Neuronal stem cell (in vitro differentiated cells): ENCODE data around the gene SLC51B.
A peak's percentile ranks its signal among the peaks of the same experiment; 100 is the strongest.

ENCODE experiments used
- DNase-seq: peaks from one replicate; pipeline ENCODE4 v3.0.0-alpha.2; 2013; ENCODE audit warnings: low spot score
- H2AFZ ChIP-seq: one replicate; pipeline ENCODE4 v1.6.1; 2013; ENCODE audit warnings: mild to moderate bottlenecking, low read length, inconsistent platforms
- H2AK5ac ChIP-seq: 2 replicates; pipeline ENCODE4 v1.6.1; 2013; ENCODE audit warnings: low read depth, mild to moderate bottlenecking, inconsistent platforms, low read length, moderate library complexity, mixed read lengths
- H2BK120ac ChIP-seq: 2 replicates; pipeline ENCODE4 v1.6.1; 2013; ENCODE audit warnings: low read depth, mild to moderate bottlenecking, inconsistent platforms, low read length, moderate library complexity, mixed read lengths
- H2BK12ac ChIP-seq: one replicate; pipeline ENCODE4 v1.6.1; 2013; ENCODE audit warnings: low read length, inconsistent platforms
- H2BK15ac ChIP-seq: 2 replicates; pipeline ENCODE4 v1.6.1; 2013; ENCODE audit warnings: mild to moderate bottlenecking, low read length, inconsistent platforms, mixed read lengths
- H2BK5ac ChIP-seq: one replicate; pipeline ENCODE4 v1.6.1; 2013; ENCODE audit warnings: inconsistent platforms, mild to moderate bottlenecking, low read length, moderate library complexity
- H3K14ac ChIP-seq: one replicate; pipeline ENCODE4 v1.6.1; 2013; ENCODE audit warnings: low read length, inconsistent platforms
- H3K18ac ChIP-seq: 2 replicates; pipeline ENCODE4 v1.6.1; 2013; ENCODE audit warnings: low read length, inconsistent platforms
- H3K23ac ChIP-seq: 2 replicates; pipeline ENCODE4 v1.6.1; 2013; ENCODE audit warnings: low read depth, mild to moderate bottlenecking, mixed read lengths, low read length, inconsistent platforms; ENCODE audit not compliant: poor library complexity
- H3K27ac ChIP-seq: replicated peaks from 3 replicates; pipeline ENCODE4 v1.5.1; 2013; ENCODE audit warnings: low read length, inconsistent platforms
- H3K27me3 ChIP-seq, 3 experiments: 2 replicates each; pipeline ENCODE4 v1.6.1; 2013; ENCODE audit warnings: low read length in 3 of 3, mild to moderate bottlenecking in 2 of 3, inconsistent platforms in 1 of 3, low read depth in 1 of 3, mixed read lengths in 1 of 3, moderate library complexity in 1 of 3; ENCODE audit not compliant: control insufficient read depth in 3 of 3, insufficient read depth in 3 of 3
- H3K36me3 ChIP-seq, 2 donors: replicated peaks in 1 of 2; 2 replicates each; pipeline ENCODE4 v1.6.1; 2013; ENCODE audit warnings: low read length in 2 of 2; ENCODE audit not compliant: control insufficient read depth in 2 of 2, insufficient read depth in 2 of 2
- H3K4ac ChIP-seq: 2 replicates; pipeline ENCODE4 v1.6.1; 2013; ENCODE audit warnings: inconsistent platforms, mild to moderate bottlenecking, low read length, moderate library complexity
- H3K4me1 ChIP-seq, 2 donors: 1 replicate in 1 of 2; 2 replicates in 1 of 2; pipeline ENCODE4 v1.6.1; 2013; ENCODE audit warnings: low read length in 2 of 2, low read depth in 1 of 2; ENCODE audit not compliant: control insufficient read depth in 2 of 2, insufficient read depth in 1 of 2
- H3K4me2 ChIP-seq: one replicate; pipeline ENCODE4 v1.6.1; 2013; ENCODE audit warnings: mild to moderate bottlenecking, low read length, inconsistent platforms; ENCODE audit not compliant: insufficient read depth, poor library complexity, severe bottlenecking
- H3K4me3 ChIP-seq, 2 donors: 2 replicates each; pipeline ENCODE4 v1.5.1; 2013; ENCODE audit warnings: low read length in 2 of 2, mild to moderate bottlenecking in 2 of 2, inconsistent platforms in 1 of 2, moderate library complexity in 1 of 2
- H3K79me1 ChIP-seq: one replicate; pipeline ENCODE4 v1.6.1; 2013; ENCODE audit warnings: low read depth, mild to moderate bottlenecking, inconsistent platforms, low read length, moderate library complexity
- H3K9ac ChIP-seq: one replicate; pipeline ENCODE4 v1.6.1; 2013; ENCODE audit warnings: mild to moderate bottlenecking, low read depth, low read length, inconsistent platforms; ENCODE audit not compliant: poor library complexity
- H3K9me3 ChIP-seq, 2 donors: replicated peaks in 1 of 2; 2 replicates each; pipeline versions ENCODE3 to v1.6.1; 2013; ENCODE audit warnings: low read length in 2 of 2, mild to moderate bottlenecking in 2 of 2, inconsistent platforms in 1 of 2, low read depth in 1 of 2, mixed read lengths in 1 of 2, moderate library complexity in 1 of 2; ENCODE audit not compliant: control insufficient read depth in 2 of 2, insufficient read depth in 1 of 2
- H4K8ac ChIP-seq: one replicate; pipeline ENCODE4 v1.6.1; 2013; ENCODE audit warnings: low read depth, mild to moderate bottlenecking, inconsistent platforms, low read length, moderate library complexity
- H4K91ac ChIP-seq: one replicate; pipeline ENCODE4 v1.6.1; 2013; ENCODE audit warnings: low read length, low read depth, mild to moderate bottlenecking, inconsistent platforms; ENCODE audit not compliant: poor library complexity
- WGBS, 2 donors: extraction: QIAGEN DNeasy Blood & Tissue Kit; methylation state at CpG; one replicate each; pipeline ENCODE4 v1.1.7; 2013; ENCODE audit warnings: missing lambda C conversion rate in 2 of 2, mixed read lengths in 1 of 2; ENCODE audit not compliant: insufficient read length in 2 of 2, insufficient replicate concordance in 1 of 2; ENCODE audit errors: extremely low coverage in 2 of 2; 5-methylcytosine and 5-hydroxymethylcytosine counted together

Gene SLC51B

DNA sequence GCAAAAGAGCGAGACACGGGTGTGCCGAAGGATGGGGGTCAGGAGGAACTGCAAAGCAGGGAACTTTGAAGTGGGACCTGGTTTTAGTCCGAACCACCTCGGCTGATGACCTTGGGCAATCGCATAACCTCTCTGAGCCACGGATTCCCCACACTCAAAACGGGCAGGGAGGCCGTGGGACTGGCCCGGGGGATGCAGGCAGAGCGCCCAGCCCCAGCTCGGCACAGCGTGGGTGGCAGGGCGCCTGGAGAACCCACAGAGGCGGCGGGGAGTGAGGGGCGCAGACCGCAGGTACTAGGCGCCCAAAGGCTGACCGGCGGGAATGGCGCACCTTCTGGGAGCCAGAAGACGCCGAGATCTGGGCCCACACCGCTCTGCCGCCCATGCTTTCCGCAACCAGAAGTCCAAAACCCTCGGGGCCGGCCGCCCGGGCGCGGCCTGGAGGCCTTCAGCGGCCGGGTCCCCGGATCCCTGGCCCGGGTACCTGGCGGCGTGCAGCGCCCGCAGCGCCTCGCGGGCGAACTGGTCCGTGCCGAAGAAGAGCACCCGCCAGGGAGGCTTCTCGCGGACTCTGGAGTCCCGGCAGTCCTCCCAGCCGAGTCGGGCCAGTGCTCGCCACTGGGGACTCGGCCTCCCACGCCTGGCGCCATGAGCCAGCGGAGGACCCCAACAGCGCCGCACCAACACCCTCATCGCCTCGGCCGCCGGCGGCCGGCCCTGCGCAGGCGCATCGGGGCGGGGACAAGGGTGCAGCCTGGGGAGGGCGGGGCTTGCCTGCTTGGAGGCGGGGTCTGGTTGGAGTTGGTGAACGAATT is 16.1 kb upstream of the SLC51B start, which contains the start of gene MTFMT:
Gene MTFMT, minus strand, starts transcription at position 719 of the 815 bp plus-strand sequence. Its CDS starts 26 bp downstream, at position 693.
- Histone ChIP-seq H3K4ac (no peak within 1 kb of the TSS), H3K14ac (peak within 1 kb of the TSS; percentile 65), H4K91ac (no peak within 1 kb of the TSS), H3K9ac (peak within 1 kb of the TSS; percentile 95), H2BK15ac (no peak within 1 kb of the TSS), H3K27ac (no peak within 1 kb of the TSS), H3K23ac (peak within 1 kb of the TSS; percentile 92), H3K9me3 (no peaks in the 10 kb centered on the region), H3K18ac (peak within 1 kb of the TSS; percentile 78), H2AFZ (peak within 1 kb of the TSS; percentile 97), H3K4me3 (peak within 1 kb of the TSS; percentile 75 to 99), H4K8ac (peak within 1 kb of the TSS; percentile 6), H3K27me3 (no peaks in the 10 kb centered on the region), H2BK12ac (no peak within 1 kb of the TSS), H3K4me2 (peak within 1 kb of the TSS; percentile 75), H3K36me3 (peaks cover 11 to 28% of the 10 kb centered on the region in 2 donors), H2BK5ac (no peak within 1 kb of the TSS), H3K4me1 (peaks cover 5 to 7% of the 10 kb centered on the region in 2 donors), H2AK5ac (peak within 1 kb of the TSS; percentile 41), H2BK120ac (no peak within 1 kb of the TSS), H3K79me1 (peaks cover 4% of the 10 kb centered on the region)
- WGBS, 2 donors: no CpG with 5 or more reads among the region's 73 CpGs
- DNase-seq: peak; percentile 83

DNA sequence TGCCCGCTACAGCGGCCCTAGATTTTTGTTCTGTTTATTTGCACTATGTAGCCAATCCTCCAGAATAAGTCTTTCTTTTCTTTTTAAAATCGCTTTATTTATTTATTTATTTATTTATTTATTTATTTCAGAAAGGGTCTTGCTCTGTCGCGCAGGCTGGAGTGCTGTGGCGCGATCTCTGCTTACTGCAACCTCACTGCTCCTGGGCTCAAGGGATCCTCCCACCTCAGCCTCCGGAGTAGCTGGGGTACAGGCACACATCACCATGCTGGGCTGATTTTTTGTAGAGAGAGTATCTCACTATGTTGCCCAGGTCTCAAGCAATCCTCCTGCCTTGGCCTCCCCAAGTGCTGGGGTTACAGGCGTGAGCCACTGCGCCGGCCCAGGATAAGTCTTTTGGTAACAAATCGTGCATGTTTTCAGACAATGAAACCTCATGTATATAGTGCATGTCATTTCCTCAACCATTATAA is 15.4 kb upstream of the SLC51B start:
- Histone ChIP-seq H3K27me3 (no peaks in the 10 kb centered on the region), H2BK5ac (no peak overlapping the region), H2AFZ (peak overlapping the region; percentile 97), H3K9ac (no peak overlapping the region), H3K4ac (no peak overlapping the region), H4K91ac (no peak overlapping the region), H2BK12ac (no peak overlapping the region), H3K18ac (no peak overlapping the region), H3K14ac (no peak overlapping the region), H3K4me1 (peaks cover 5 to 7% of the 10 kb centered on the region in 2 donors), H4K8ac (no peak overlapping the region), H3K79me1 (peaks cover 4% of the 10 kb centered on the region), H3K23ac (no peak overlapping the region), H3K9me3 (no peaks in the 10 kb centered on the region), H3K4me3 (peak overlapping the region in 1 of 2 donors; percentile 75), H2BK15ac (no peak overlapping the region), H2AK5ac (no peak overlapping the region), H3K27ac (no peak overlapping the region), H3K4me2 (no peak overlapping the region), H3K36me3 (peaks cover 11 to 21% of the 10 kb centered on the region in 2 donors), H2BK120ac (no peak overlapping the region)
- WGBS, 2 donors: no CpG with 5 or more reads among the region's 12 CpGs
- DNase-seq: no peak

- H3K79me1 ChIP-seq: peaks cover 4% of the 10 kb centered on the region
- no peak overlapping the region for H2BK120ac ChIP-seq
- H3K14ac ChIP-seq: no peak overlapping the region
- H2BK12ac ChIP-seq: no peak overlapping the region
- no peak overlapping the region for H2AK5ac ChIP-seq
- no peak overlapping the region for H2BK5ac ChIP-seq
- no peak overlapping the region for H4K91ac ChIP-seq
- peak overlapping the region; percentile 72 for H2AFZ ChIP-seq
- H3K4ac ChIP-seq: no peak overlapping the region
- peaks cover 4 to 7% of the 10 kb centered on the region in 2 donors for H3K4me1 ChIP-seq
- DNase-seq: peak; percentile 69
- peak overlapping the region; percentile 22 for H3K23ac ChIP-seq
- H3K36me3 ChIP-seq: no peaks in the 10 kb centered on the region
- no CpG with 5 or more reads among the region's 13 CpGs for WGBS, 2 donors
- no peak overlapping the region for H2BK15ac ChIP-seq
- no peaks in the 10 kb centered on the region for H3K9me3 ChIP-seq
- peak overlapping the region; percentile 51 for H3K18ac ChIP-seq
- no peak overlapping the region for H3K4me2 ChIP-seq
- peaks cover 0 to 3% (median 0%) of the 10 kb centered on the region in 3 experiments for H3K27me3 ChIP-seq
- H3K27ac ChIP-seq: no peak overlapping the region
- H3K4me3 ChIP-seq: no peak overlapping the region
- no peak overlapping the region for H4K8ac ChIP-seq
- no peak overlapping the region for H3K9ac ChIP-seq
Observed at GRCh38 chr15:65032801-65033537, 12.2 kb upstream of the SLC51B start.
